COLO668 (cell line): ENCODE data around the gene SRPRA.
"Not testable (repeated sequence)": the region's sequence is repeated elsewhere in the genome, so short reads cannot be mapped to it uniquely, and the experiment has no call there.

ENCODE experiments used
- DNase-seq: peaks from one replicate; lab custom pipeline; 2025; ENCODE audit not compliant: unreplicated experiment; lab: John Stamatoyannopoulos, UW

The SRPRA gene

DNA sequence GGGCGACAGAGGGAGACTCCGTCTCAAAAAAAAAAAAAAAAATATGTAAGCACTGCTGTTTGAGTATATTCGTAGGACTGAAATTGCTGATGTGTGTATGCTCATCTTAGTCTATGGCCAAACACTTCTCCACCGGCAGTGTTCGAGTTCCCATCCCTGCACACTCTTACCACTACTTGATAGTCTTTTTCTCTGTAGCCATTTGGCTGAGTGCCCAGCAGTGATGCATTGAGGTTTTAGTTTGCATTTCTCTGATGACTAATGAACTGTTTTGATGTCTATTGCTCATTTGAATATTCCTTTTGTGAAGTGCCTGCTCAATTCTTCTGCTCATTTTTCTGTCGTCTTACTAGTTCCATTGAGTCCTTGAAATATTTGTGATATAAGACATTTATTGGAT, 16.1 kb upstream of the SRPRA start:
- DNase-seq: peak; percentile 88

- DNase-seq: peak; percentile 74
Observed at GRCh38 chr11:126282736-126283591, 14.3 kb upstream of the SRPRA start, which contains the start of gene TIRAP. Gene TIRAP (plus strand): TSS chr11:126283093. CDS start chr11:126290895, 7,802 bp downstream.

- DNase-seq: peak; percentile 42
Observed at GRCh38 chr11:126282361-126282735, 13.7 kb upstream of the SRPRA start.

DNA sequence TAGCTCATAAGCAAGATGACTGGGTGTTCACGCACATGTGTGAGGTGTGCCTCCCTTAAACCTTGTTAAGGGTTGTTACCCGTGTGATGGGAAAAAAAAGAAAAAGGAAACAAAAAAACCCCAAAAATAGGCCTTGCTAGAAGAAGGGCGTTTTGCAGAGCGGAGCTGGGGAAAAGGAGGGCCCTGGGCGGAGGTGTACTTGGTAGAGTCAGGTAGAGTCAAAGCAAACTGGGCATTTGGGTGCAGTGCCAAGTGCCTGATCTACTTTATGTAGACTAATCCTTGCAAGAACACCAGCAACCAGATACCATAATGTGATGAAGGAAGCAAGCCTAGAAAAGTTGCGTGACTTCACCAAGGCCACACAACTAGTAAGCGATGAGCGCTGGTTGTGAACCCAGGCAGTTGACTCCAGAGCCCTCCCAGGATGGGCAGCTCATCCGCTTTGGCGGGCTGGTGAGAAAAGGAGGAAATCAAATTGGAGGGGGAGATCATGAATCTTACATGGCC, 13.0 kb upstream of the SRPRA start:
- no peak for DNase-seq

DNA sequence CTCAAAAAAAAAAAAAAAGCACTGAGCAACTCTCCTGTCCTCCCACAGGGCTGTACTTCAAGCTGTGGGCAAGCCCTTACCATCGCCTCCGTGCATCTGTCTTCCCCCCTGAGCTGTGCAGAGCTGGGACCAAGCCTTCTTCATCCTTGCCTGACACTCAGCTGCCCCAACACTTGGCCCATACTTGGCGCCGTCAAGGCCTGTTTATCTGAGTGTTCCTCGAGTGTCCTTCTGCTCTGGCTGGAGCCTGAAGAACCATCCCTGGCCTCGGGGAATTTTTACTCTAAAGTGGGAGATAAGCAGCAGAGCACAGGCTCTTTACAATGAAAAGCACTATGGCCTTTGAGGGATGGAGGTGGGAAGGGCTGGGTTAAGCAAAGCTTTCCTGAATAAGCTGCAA, 12.6 kb upstream of the SRPRA start:
- DNase-seq: no peak

GRCh38 chr11:126280595-126280994, 11.9 kb upstream of the SRPRA start:
- no peak for DNase-seq

GRCh38 chr11:126279191-126279590, 10.5 kb upstream of the SRPRA start:
- DNase-seq: no peak

DNA sequence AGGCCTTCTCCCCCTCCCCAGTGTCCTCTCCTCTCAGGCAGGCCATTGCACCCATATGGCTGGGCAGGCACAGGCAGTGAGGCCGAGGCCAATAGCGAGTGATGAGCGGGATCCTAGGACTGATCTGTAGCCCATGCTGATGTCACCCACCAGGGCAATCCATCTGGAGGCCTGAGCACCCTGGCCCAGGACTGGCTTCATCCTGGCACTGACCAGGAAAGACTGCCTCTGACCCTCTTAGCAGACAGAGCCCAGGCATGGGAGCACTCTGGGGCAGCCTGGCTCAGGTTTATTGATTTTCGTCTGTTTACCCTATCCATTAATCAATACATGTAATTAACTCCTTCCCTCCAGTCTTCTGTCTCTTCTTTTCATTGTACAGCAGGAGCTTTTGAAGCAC, 9.1 kb upstream of the SRPRA start:
- DNase-seq: no peak

GRCh38 chr11:126277322-126277721, 8.6 kb upstream of the SRPRA start:
- no peak for DNase-seq

DNA sequence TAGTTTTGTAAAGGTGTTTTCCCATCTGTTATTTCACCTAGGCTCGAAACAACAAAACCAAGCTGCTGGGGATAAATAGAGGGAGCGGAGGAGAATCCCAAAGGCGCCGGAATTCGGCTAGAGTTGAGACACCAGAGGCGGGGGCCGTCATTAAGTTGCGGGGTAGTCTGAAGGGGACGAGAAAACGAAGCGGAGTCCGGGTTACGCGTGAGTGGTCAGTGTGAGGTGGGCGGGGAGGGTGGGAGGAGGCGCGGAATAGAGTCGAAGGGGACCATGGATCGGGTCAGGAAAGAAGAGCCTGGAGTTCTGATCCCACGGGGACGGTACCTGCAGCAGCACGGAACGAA, 361 bp downstream of the SRPRA start:
- peak; percentile 55 for DNase-seq

GRCh38 chr11:126267650-126268049, 1.0 kb downstream of the SRPRA start:
- DNase-seq: no peak

- DNase-seq: no peak
Observed at GRCh38 chr11:126265811-126266210, 2.9 kb downstream of the SRPRA start.

DNA sequence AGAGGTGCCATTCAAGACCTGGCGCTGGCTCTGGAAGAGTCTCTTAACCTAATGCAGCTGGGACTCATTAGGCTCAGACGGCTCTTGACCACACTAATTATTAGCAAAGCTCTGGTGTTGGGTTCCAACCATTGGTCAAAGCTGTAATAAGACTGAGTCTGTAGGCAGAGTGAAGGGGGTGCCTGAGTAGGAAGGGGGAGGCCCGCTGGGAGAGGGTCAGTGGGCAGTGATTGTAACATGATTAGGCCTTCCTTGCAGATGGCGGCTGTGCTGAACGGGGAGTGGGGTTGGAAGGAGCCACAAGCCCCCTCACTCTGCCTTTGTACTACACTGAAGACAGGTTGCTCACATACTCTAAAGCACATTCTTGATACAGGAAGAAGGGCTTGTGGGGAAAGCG, 5.2 kb downstream of the SRPRA start:
- DNase-seq: no peak

DNA sequence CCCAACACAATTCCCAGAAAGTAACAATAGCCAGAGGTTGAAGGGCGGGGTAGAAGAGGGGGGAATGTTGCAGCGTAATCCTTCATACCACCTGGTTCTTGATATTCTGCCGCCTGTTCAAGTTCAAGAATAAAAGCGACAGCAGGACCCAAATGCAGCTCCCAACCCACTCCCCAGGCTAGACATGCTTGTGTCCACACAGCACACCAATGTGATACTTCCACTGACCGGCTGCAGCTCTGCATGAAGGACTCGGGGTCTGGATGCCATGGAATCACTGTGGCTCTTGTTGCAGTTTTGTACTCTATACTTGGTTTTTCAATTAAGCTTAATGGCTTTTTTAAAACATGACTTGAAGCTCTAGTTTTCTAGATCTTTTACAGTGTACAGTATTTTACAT, 6.5 kb downstream of the SRPRA start:
- no peak for DNase-seq

DNA sequence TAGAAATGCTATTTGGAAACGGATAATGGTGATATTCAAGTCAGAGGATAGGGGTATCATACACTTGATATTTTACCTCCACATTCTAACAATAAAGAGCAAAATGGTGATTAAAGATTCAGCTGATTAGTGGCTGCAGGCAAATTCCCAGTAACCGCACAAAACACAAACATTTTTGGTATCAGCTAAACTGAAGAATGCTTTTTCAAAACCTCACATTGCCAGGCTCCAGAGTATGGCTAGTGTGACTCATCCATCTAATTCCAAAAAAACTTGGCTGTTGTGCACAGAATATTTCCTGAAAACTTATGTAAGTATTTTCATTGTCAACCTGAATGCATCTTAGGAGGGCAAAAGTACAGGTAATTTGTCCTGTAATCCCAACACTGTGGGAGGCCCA, 10.9 kb downstream of the SRPRA start:
- no peak for DNase-seq

GRCh38 chr11:126257144-126257543, 11.6 kb downstream of the SRPRA start:
- no peak for DNase-seq

DNA sequence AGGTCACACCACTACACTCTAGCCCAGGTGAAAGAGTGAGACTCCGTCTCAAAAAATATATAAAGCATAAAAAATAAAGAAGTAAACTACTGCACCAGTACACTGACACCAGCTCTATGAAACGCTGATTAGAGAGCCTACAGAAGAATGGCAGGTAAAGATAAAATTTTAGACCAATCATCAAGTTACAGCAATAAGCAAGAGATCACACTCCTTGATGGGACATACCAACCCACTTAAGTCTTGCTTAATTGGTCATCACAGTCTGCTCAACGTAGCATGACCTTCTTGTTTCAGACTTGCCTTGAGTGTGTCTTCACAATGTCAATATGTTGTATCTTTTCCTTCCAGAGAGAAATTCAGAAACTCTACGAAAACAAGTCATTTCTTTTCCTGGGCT, 12.5 kb downstream of the SRPRA start:
- no peak for DNase-seq

GRCh38 chr11:126255507-126255906, 13.2 kb downstream of the SRPRA start:
- DNase-seq: not testable (repeated sequence)

DNA sequence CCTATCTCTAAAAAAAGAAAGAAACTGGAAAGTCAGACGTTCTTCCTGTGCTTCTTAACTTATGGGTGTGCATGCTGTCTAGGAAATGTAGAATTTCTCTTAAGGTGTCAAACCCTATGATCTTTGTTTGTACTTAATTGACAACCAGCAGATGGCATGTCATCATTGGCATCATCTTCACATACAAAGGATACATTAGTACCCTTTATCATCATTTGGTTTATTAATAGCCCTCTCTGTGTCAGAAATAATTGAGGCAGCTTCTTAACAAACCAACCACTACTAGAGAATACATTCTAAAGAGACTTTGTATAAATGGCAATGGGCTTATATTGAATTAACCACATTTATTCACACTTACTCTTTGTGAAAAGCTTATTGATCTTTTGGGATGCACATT, 13.9 kb downstream of the SRPRA start:
- DNase-seq: no peak

DNA sequence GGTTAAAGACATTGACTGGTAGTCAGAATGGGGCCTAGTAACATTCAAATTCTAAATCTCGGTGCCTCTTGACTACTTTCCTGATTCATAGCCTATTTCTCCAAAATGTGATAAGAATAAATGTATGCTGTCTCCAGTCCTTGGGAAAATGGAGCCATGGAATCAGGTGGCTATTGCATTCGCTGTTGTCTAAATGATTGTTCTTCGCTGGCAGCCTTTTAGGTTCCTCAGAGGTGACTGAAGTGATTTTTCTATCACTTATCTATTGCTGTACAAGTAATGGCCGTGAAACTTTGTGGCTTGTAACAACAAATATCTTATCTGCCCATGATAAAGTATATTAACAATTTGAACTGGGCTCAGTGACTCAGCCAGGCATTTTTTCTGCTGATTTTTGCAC, 15.4 kb downstream of the SRPRA start:
- DNase-seq: no peak

GRCh38 chr11:126246636-126247035, 22.1 kb downstream of the SRPRA start:
- no peak for DNase-seq

- DNase-seq: no peak
Observed at GRCh38 chr11:126233391-126233790, 35.3 kb downstream of the SRPRA start.

DNA sequence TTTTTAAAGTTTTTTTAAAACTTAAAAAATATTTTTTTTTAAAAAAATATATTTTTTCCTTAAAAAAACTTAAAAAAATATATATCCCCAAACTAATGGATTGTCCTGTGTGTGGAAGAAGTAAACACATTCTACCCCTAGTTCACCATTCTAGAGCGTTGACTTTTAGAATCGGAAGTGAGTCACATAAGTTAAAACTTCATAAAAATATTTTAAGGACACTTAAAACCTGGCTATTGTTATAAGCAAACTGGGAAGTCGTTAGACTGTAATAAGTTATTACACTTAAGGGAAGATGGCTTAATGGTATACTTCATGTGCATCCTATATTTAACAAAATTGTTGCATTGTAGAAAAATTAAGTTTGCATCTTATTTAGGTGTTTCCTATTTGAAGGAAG, 36.0 kb downstream of the SRPRA start:
- DNase-seq: no peak
